Panc1 (cell line): ENCODE measurements around the gene PPP2R3B.

Experiments used
- CTCF ChIP-seq: fragments of 450-650 bp; IDR thresholded peaks from 2 replicates; pipeline ENCODE4 v1.5.1; 2017; ENCODE audit warnings: mild to moderate bottlenecking
- POLR2AphosphoS5 ChIP-seq: IDR thresholded peaks from 2 replicates; pipeline ENCODE4 v1.6.1; 2012; ENCODE audit warnings: mild to moderate bottlenecking, low read depth, low read length, moderate library complexity
- REST ChIP-seq, 2 experiments: IDR thresholded peaks; 2 replicates each; pipeline ENCODE4 v1.6.1; 2011 to 2012; ENCODE audit warnings: low read depth in 2 of 2, control low read depth in 1 of 2, low read length in 1 of 2, mild to moderate bottlenecking in 1 of 2, moderate library complexity in 1 of 2; ENCODE audit not compliant: insufficient read depth in 1 of 2
- SIN3A ChIP-seq: IDR thresholded peaks from 2 replicates; pipeline ENCODE4 v1.6.1; 2012; ENCODE audit warnings: low read depth, mild to moderate bottlenecking, low read length, moderate library complexity, borderline replicate concordance; ENCODE audit not compliant: insufficient read depth
- TCF7L2 ChIP-seq: IDR thresholded peaks from 2 replicates; pipeline ENCODE4 v1.6.1; 2011; ENCODE audit warnings: mild to moderate bottlenecking, low read depth, low read length, inconsistent platforms

GRCh38 chrX:334331-334891 lies 52.3 kb downstream of the PPP2R3B start:
- TF ChIP-seq CTCF (no peak), SIN3A (no peak), POLR2AphosphoS5 (no peak), REST (IDR thresholded peaks at IDR 0.05; ENCODE audit: insufficient read depth in 1 of 2, low read depth in 2 of 2, low read length in 1 of 2) (no peak), TCF7L2 (no peak)
